Measurements from ENCODE around the gene DAPK1.

The DAPK1 gene

DNA sequence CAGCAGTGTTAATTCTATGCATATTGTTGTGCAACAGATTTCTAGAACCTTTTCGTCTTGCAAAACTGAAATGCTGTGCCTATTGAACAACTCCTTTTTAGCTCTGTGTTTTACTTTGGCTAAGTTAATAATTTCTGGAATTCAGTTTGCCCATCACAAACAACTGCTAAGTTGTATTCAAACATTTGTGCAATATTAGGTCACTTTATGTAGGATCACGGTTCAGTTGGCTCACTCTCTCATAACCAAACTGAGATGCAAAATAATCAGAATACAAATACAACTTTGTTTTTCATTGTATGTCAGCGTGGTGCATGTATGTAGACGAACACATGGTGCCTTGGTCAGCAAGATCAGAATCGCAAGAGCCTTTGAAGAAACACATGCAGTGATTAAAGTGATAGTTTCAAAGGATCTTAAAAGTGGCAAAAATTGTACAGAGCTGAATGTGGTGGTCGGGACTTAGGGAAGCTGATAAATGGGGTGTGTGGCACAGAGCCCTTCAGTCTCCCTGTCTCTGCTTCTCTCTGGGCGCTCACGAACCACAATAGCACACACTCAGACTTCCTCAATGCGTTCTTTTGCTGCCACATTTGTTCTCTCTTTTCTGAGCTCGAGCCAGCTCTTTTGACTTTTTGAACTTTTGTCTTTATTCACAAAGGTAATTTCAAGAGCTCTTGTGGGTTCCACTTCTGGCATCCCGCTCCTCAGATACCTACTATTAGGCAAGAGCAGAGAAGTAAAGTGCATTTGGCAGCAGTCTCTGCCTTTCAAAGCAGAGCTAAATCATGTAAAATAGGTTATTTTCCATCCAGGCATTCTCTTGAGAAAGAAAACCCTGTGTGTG is 115.8 kb downstream of the DAPK1 start:
- no peak for DNase-seq (ENCODE audit: low read depth)

- no peak for DNase-seq (ENCODE audit: low read depth)
Measured at GRCh38 chr9:87614397-87614796, 116.7 kb downstream of the DAPK1 start.

GRCh38 chr9:87615136-87615535 is 117.5 kb downstream of the DAPK1 start:
- DNase-seq (ENCODE audit: low read depth): no peak

DNA sequence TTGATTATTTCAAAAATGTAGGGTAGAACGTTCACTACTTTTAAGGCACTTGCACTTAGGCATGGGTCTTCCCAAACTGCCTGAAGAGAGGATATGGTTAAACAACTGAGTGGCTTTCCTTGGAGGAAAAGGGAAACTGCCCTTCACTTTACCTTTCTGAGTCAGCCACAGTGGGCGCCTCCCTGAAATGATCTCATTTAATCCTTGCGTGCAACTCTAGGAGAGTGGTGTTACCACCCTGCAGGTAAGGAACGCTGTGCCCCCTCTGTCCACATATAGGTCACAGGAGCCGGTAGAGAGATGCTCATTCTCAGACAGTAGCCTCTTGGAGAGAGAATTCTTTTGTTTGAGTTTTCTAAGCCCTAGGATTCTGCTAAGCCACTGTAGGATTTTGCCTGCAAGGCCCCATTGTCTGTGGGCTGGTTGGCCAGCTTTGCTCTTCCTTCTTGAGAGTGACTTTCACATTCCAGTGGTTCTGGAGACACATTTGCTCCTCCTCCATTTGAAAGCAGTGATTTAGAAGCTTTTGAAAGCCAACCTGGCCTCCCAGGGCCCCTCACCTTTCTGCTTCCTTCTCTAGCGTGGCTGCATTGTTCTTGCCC is 118.0 kb downstream of the DAPK1 start:
- no peak for DNase-seq (ENCODE audit: low read depth)

DNA sequence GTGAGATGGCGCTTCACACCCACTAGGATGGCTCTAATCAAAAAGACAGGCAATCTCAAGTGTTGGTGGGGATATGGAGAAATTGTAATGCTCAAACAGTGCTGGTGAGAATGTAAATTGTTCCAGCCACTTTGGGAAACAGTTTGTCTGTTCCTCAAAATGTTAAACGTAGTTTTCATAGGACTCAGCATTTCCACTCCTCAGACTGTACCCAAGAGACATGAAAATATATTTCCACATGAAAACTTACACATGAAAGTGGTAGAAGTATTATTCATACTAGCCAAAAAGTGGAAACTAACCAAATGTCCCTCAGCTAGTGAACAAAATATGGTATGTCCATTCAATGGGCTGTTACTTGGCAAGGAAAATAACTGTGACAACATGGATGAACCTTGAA is 120.6 kb downstream of the DAPK1 start:
- no peak for DNase-seq (ENCODE audit: low read depth)

- DNase-seq (ENCODE audit: low read depth): no peak
Measured at GRCh38 chr9:87618931-87619330, 121.3 kb downstream of the DAPK1 start.

GRCh38 chr9:87619346-87619745 is 121.7 kb downstream of the DAPK1 start:
- no peak for DNase-seq (ENCODE audit: low read depth)

- no peak for DNase-seq (ENCODE audit: low read depth)
Measured at GRCh38 chr9:87620731-87621322, 123.2 kb downstream of the DAPK1 start.

DNA sequence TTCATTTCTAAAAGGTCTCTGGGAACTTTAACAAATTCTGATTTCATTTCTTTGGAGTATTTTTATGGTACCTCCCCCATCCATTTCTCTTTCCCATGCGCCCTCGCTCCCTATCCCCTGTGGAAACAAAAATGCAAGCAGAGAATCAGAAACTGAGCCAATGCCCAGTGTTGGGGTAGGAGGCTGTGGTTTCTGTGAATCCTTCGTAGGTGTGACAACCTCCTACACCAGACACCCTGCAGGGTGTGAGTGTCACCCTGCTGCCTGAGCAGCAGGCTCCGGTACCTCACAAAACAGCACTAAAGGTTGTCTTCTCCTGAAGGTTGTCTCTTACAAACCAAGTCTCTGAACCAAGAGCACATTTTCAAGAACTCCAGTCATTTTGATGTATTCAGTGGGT is 124.4 kb downstream of the DAPK1 start:
- DNase-seq (ENCODE audit: low read depth): no peak

DNA sequence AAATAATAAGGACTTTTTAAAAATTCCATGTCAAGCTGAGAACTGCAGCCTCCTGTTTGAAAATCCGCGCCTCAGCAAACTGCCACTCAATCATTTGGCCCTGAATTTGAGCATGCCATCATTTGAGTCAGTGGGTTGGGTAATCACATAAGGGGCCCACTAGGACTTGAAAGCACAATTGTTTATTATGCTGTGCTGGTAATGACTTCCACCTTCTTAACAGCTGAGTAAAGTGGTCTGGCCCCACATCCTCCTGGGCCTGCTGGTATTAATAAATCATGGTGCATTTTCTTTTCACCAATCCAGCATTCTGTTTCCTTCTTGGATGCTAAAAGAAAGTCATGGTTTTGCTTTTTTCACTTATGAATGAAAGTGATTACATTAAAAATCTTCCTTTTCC is 125.3 kb downstream of the DAPK1 start:
- DNase-seq (ENCODE audit: low read depth): no peak

GRCh38 chr9:87628346-87628745 is 130.7 kb downstream of the DAPK1 start:
- DNase-seq (ENCODE audit: low read depth): no peak

DNA sequence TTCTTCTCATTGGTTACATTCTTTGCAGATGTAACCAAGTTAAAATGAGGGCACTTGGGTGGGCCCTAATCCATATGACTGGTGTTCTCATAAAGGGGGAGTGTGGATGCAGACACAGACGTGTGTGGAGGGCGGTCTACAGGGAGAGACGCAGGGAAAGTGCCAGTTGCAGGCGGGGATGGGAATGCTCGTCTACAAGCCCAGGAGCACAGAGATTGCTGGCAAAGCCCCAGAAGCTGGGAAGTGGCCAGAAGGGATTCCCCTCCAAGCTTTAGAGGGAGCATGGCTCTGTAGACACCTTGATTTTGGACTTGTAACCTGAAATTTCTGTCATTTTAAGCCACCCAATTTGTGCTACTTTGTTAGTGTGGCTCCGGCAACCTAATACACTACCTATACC is 131.4 kb downstream of the DAPK1 start:
- DNase-seq (ENCODE audit: low read depth): no peak

- DNase-seq (ENCODE audit: low read depth): no peak
Measured at GRCh38 chr9:87630266-87630665, 132.6 kb downstream of the DAPK1 start.

GRCh38 chr9:87630846-87631245 is 133.2 kb downstream of the DAPK1 start:
- DNase-seq (ENCODE audit: low read depth): no peak

GRCh38 chr9:87635656-87636501 is 138.2 kb downstream of the DAPK1 start:
- no peak for DNase-seq (ENCODE audit: low read depth)

GRCh38 chr9:87638292-87638691 is 140.6 kb downstream of the DAPK1 start:
- no peak for DNase-seq (ENCODE audit: low read depth)

GRCh38 chr9:87639949-87640348 is 142.3 kb downstream of the DAPK1 start:
- DNase-seq (ENCODE audit: low read depth): no peak

DNA sequence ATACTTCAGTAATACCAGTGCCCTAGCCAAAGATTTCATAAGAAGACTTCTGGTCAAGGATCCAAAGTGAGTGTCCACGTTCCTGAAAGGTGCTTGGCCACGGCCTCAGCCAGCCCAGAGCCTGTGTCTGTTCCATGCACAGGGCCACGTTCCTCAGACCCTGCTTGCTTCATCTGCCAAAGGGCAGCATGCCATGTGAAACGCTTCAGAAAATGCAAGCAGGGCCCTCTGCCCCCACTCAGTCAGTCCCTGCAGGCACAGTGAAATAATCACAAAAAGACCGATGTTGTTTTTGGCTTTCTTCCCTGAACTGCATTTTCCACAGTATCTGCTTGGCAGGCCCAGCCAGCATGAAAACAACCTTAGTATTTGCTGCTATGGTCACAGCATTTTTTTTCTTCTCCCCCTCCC is 142.7 kb downstream of the DAPK1 start:
- no peak for DNase-seq (ENCODE audit: low read depth)

DNA sequence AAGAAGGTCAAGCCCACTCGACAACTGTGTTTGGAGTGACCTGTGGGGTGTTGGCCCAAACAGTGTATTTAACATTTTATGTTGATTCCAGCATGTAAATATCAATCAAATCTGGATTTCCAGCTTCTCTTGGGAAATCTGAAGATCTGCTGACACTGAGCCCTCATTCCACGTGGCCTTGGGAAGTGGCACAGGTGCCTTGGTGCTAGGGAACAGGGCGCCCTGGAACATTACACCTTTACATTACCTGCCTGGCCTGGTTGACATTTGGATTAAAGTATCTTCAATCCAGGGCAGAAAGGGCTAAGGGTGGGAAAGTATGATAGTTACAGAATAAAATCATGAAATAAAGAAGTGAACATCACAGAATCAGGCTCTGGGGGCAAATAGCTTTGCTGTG is 143.4 kb downstream of the DAPK1 start:
- DNase-seq (ENCODE audit: low read depth): no peak

DNA sequence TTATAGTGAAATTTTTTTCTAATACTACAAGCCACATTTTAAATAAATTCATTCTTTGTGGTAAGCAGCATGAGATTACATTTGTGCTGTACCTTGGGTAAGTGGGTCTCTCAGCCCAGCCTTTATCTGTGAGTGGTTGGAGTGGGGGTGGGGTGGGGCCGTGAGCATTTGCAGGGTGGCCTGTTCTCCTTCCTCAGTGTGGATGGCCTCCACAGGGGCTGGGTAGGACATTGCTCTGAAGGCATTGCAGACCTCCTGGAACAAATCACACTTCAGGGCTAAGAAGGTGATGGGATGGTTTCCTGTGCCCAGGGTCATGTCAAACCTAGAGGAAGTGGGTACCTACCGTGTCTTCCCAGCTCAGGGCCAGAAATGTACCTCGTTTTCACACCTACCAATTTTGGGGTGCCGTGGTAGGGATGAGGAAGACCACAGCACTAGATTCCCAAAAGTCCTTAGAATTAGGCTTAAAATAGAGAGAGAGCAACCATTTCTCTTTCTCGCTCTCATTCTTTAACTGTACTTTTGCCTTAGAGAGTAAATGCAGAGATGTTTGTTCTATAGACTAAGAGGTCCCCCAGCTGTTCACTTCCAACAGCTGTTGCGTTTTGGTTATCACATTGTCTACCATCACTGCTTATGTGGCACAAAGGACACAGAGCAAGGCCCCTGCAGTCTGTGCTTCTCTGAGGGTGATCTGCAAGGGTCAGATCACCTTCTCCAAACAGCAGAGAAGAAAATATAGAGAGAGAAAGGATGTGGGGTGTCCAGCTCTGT is 144.9 kb downstream of the DAPK1 start:
- DNase-seq (ENCODE audit: low read depth): no peak

DNA sequence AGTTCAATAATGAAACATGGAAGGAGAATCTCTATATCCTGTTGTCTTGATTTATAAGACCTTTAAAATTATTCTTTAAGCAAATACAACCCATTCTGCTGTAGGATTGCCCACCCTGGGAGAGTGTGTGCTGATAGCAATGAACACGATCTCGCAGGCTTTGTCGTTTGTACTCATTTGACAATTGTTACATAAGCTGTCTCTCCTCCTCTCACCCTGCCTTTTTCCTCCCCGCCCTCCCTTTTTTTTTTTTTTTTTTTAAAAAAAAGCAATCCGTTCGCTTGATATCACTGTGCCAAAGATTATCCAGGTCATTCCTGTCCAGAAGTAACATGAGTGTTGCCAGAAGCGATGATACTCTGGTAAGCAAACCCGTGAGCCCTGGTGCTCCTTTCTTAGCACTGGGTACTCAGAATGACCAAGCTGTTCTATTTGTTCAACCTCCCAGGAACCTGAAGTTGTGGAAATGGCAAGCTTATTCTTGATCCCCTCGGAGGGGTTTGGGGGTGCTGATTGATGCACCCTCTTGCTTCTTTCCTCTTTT is 145.5 kb downstream of the DAPK1 start:
- no peak for DNase-seq (ENCODE audit: low read depth)
